Measurements from ENCODE around the gene SCGN. TPM values are rescaled to one million over a fixed set of nuclear protein-coding genes. Genes with fewer than 3 reads are reported as not detected.

SCGN gene
- total and polyA plus RNA-seq, 2 of the 13 experiments (the other 11 are each of a cell fraction or from before 2014, with no cell fraction given), result 2.9 to 29.0 TPM

DNA sequence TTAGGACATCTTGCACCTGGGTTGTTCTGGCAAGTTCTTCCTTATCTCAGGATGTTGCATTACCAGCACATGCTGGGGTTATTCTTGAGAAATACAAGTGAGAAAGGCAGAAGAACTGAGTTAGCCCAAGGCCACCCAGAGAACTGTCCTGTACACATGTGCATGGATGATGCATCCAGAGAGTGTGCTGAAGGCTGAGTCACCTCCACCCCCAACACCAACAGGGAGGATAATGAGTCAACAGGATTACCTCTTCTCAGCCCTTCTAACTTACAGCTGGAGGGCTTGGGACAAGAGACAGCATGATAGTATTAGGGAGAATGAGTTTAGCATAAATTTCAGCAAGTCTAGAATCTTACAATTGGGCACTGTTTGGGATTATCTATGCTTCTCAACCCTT is 8.5 kb downstream of the SCGN start (continued):
- TF ChIP-seq ELF1 (CRISPR knock-in tag; IDR thresholded peaks at IDR 0.05) (no peak), SNRNP70 (IDR thresholded peaks at IDR 0.05; ENCODE audit: low read depth, low read length) (no peak), FOXP1 (IDR thresholded peaks at IDR 0.05) (no peak), FOXP1 (CRISPR knock-in tag; IDR thresholded peaks at IDR 0.05) (peak; percentile 73), SAP130 (CRISPR knock-in tag; IDR thresholded peaks at IDR 0.05; ENCODE audit: low read depth) (peak; percentile 74), SNAI1 (CRISPR knock-in tag; IDR thresholded peaks at IDR 0.05; ENCODE audit: borderline replicate concordance) (no peak), ZSCAN22 (CRISPR knock-in tag; IDR thresholded peaks at IDR 0.05) (no peak), SP2 (CRISPR knock-in tag; IDR thresholded peaks at IDR 0.05) (no peak), MBNL3 (CRISPR knock-in tag; conservative IDR thresholded peaks at IDR 0.05) (no peak), ZNF777 (CRISPR knock-in tag; IDR thresholded peaks at IDR 0.05) (no peak), KLF15 (CRISPR knock-in tag; IDR thresholded peaks at IDR 0.05; ENCODE audit: borderline replicate concordance) (no peak), FOXA3 (CRISPR knock-in tag; IDR thresholded peaks at IDR 0.05) (peak; percentile 89), ZNF660 (CRISPR knock-in tag; IDR thresholded peaks at IDR 0.05; ENCODE audit: borderline replicate concordance, low read depth) (no peak), ZNF138 (CRISPR knock-in tag; IDR thresholded peaks at IDR 0.05; ENCODE audit: low read depth) (no peak), ZSCAN9 (CRISPR knock-in tag; IDR thresholded peaks at IDR 0.05; ENCODE audit: borderline replicate concordance) (peak; percentile 51; the same call in 1 of the 2 replicates), MXD4 (CRISPR knock-in tag; IDR thresholded peaks at IDR 0.05) (no peak), GLI4 (CRISPR knock-in tag; IDR thresholded peaks at IDR 0.05; ENCODE audit: borderline replicate concordance) (no peak), PRMT3 (CRISPR knock-in tag; IDR thresholded peaks at IDR 0.05; ENCODE audit: borderline replicate concordance, low read depth) (no peak)
- TF ChIP-seq, protein P1, sequence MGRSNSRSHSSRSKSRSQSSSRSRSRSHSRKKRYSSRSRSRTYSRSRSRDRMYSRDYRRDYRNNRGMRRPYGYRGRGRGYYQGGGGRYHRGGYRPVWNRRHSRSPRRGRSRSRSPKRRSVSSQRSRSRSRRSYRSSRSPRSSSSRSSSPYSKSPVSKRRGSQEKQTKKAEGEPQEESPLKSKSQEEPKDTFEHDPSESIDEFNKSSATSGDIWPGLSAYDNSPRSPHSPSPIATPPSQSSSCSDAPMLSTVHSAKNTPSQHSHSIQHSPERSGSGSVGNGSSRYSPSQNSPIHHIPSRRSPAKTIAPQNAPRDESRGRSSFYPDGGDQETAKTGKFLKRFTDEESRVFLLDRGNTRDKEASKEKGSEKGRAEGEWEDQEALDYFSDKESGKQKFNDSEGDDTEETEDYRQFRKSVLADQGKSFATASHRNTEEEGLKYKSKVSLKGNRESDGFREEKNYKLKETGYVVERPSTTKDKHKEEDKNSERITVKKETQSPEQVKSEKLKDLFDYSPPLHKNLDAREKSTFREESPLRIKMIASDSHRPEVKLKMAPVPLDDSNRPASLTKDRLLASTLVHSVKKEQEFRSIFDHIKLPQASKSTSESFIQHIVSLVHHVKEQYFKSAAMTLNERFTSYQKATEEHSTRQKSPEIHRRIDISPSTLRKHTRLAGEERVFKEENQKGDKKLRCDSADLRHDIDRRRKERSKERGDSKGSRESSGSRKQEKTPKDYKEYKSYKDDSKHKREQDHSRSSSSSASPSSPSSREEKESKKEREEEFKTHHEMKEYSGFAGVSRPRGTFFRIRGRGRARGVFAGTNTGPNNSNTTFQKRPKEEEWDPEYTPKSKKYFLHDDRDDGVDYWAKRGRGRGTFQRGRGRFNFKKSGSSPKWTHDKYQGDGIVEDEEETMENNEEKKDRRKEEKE (IDR thresholded peaks at IDR 0.05), result no peak
- TF ChIP-seq, protein P2, sequence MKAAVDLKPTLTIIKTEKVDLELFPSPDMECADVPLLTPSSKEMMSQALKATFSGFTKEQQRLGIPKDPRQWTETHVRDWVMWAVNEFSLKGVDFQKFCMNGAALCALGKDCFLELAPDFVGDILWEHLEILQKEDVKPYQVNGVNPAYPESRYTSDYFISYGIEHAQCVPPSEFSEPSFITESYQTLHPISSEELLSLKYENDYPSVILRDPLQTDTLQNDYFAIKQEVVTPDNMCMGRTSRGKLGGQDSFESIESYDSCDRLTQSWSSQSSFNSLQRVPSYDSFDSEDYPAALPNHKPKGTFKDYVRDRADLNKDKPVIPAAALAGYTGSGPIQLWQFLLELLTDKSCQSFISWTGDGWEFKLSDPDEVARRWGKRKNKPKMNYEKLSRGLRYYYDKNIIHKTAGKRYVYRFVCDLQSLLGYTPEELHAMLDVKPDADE (CRISPR knock-in tag; IDR thresholded peaks at IDR 0.05), result no peak
- TF ChIP-seq, protein P3, sequence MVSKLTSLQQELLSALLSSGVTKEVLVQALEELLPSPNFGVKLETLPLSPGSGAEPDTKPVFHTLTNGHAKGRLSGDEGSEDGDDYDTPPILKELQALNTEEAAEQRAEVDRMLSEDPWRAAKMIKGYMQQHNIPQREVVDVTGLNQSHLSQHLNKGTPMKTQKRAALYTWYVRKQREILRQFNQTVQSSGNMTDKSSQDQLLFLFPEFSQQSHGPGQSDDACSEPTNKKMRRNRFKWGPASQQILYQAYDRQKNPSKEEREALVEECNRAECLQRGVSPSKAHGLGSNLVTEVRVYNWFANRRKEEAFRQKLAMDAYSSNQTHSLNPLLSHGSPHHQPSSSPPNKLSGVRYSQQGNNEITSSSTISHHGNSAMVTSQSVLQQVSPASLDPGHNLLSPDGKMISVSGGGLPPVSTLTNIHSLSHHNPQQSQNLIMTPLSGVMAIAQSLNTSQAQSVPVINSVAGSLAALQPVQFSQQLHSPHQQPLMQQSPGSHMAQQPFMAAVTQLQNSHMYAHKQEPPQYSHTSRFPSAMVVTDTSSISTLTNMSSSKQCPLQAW (CRISPR knock-in tag; IDR thresholded peaks at IDR 0.05), result 0 out of 2 replicates have a peak, but pooled peaks have one; percentile 43
- TF ChIP-seq, protein P4, sequence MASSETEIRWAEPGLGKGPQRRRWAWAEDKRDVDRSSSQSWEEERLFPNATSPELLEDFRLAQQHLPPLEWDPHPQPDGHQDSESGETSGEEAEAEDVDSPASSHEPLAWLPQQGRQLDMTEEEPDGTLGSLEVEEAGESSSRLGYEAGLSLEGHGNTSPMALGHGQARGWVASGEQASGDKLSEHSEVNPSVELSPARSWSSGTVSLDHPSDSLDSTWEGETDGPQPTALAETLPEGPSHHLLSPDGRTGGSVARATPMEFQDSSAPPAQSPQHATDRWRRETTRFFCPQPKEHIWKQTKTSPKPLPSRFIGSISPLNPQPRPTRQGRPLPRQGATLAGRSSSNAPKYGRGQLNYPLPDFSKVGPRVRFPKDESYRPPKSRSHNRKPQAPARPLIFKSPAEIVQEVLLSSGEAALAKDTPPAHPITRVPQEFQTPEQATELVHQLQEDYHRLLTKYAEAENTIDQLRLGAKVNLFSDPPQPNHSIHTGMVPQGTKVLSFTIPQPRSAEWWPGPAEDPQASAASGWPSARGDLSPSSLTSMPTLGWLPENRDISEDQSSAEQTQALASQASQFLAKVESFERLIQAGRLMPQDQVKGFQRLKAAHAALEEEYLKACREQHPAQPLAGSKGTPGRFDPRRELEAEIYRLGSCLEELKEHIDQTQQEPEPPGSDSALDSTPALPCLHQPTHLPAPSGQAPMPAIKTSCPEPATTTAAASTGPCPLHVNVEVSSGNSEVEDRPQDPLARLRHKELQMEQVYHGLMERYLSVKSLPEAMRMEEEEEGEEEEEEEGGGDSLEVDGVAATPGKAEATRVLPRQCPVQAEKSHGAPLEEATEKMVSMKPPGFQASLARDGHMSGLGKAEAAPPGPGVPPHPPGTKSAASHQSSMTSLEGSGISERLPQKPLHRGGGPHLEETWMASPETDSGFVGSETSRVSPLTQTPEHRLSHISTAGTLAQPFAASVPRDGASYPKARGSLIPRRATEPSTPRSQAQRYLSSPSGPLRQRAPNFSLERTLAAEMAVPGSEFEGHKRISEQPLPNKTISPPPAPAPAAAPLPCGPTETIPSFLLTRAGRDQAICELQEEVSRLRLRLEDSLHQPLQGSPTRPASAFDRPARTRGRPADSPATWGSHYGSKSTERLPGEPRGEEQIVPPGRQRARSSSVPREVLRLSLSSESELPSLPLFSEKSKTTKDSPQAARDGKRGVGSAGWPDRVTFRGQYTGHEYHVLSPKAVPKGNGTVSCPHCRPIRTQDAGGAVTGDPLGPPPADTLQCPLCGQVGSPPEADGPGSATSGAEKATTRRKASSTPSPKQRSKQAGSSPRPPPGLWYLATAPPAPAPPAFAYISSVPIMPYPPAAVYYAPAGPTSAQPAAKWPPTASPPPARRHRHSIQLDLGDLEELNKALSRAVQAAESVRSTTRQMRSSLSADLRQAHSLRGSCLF (CRISPR knock-in tag; IDR thresholded peaks at IDR 0.05; ENCODE audit: borderline replicate concordance), result no peak
